AG09309 (cell line): Measurements from ENCODE around the gene MTUS2.

Experiments used
- DNase-seq: peaks from one replicate; pipeline ENCODE4 v3.0.0-alpha.2; 2010; ENCODE audit warnings: low read depth
- H3K4me3 ChIP-seq: 2 replicates; pipeline ENCODE4 v1.5.1; 2011; ENCODE audit warnings: mild to moderate bottlenecking, low read depth, low read length, moderate library complexity; ENCODE audit not compliant: control insufficient read depth
- TF ChIP-seq, protein P1 (sequence below): IDR thresholded peaks from 2 replicates; pipeline ENCODE4 v1.5.1; 2011; ENCODE audit warnings: mild to moderate bottlenecking, low read depth, low read length, inconsistent platforms; ENCODE audit not compliant: insufficient read depth, control insufficient read depth; ENCODE audit errors: missing control alignments

MTUS2 gene

GRCh38 chr13:28942906-28943305 is 122.8 kb downstream of the MTUS2 start:
- DNase-seq, result no peak
- H3K4me3 ChIP-seq, result no peak overlapping the region
- TF ChIP-seq, protein P1, sequence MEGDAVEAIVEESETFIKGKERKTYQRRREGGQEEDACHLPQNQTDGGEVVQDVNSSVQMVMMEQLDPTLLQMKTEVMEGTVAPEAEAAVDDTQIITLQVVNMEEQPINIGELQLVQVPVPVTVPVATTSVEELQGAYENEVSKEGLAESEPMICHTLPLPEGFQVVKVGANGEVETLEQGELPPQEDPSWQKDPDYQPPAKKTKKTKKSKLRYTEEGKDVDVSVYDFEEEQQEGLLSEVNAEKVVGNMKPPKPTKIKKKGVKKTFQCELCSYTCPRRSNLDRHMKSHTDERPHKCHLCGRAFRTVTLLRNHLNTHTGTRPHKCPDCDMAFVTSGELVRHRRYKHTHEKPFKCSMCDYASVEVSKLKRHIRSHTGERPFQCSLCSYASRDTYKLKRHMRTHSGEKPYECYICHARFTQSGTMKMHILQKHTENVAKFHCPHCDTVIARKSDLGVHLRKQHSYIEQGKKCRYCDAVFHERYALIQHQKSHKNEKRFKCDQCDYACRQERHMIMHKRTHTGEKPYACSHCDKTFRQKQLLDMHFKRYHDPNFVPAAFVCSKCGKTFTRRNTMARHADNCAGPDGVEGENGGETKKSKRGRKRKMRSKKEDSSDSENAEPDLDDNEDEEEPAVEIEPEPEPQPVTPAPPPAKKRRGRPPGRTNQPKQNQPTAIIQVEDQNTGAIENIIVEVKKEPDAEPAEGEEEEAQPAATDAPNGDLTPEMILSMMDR, result no peak

DNA sequence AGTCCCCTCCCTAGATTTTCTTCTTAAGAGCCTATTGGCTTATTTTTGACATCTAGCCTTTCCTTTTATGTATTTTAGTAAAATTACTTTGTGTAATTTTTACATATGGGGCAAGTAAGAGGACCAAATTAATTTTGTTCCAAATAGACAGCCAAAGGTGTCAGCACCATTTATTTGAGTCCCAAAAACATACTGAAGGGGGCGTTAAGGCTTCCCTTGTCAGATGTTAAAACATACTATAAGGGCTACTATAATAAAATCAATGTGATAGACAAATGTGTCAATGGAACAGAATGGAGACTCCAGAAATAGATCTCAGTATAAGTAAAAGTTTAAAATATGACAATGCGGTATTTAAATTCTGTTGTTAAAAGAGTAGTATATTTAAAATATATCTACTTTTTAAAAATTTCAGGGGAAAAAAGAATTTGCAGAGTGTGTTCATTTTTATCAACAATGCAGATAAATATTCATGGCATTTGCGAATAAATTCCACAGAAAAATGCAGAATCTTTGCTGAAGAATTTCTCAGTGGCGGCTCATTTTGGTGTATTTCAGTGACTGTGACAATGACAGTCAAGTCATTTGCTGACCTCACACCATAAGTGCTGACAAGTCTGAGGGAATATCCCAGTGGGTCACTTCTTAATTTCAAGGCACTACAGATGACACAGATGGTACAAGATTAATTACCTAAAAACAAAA is 133.7 kb downstream of the MTUS2 start:
- DNase-seq, result no peak

DNA sequence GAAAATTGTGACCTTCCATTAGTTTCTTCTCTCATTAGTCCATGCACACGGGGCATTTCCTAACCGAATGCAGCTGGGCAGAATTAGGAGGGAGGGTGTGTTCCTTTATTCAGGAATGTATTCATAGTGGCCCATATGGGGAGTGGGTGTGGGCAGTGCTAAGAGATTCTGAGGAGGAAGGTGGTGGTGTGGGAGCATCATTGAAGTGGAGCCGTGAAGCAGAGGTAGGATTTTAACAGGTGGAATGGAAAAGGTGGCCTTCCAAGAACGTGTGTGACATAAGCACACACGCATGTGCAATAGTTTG is 134.2 kb downstream of the MTUS2 start:
- DNase-seq, result no peak
- H3K4me3 ChIP-seq, result no peak overlapping the region
- TF ChIP-seq, protein P1, result no peak

More for the DNA sequence above, 133.7 kb downstream of the MTUS2 start:
- TF ChIP-seq, protein P1, result no peak
- H3K4me3 ChIP-seq, result no peak overlapping the region

GRCh38 chr13:28954810-28955209 is 134.7 kb downstream of the MTUS2 start:
- TF ChIP-seq, protein P1, result no peak
- H3K4me3 ChIP-seq, result no peak overlapping the region
- DNase-seq, result no peak

GRCh38 chr13:28955264-28955966 is 135.3 kb downstream of the MTUS2 start:
- DNase-seq, result no peak
- TF ChIP-seq, protein P1, result no peak

DNA sequence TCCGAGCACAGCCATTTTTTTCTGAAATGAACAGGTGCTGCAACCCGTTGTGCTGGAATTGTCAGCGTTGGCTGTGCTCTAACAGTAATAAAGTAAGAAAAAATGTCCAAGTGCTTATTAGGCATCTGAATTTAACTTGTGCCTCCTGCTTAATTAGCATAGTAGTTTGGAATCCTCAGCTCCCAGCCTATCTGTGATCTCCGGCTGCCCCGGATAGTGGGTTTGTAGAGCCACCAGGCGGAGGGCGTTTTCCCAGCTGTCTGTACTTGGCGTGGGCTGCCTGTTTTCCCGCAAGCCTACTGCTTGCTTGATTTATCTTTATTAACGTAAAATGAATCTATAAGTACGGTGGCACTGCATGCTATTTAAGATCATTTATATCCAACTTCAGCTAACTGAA is 137.9 kb downstream of the MTUS2 start:
- TF ChIP-seq, protein P1, result no peak
- H3K4me3 ChIP-seq, result no peak overlapping the region
- no peak for DNase-seq

More at GRCh38 chr13:28955264-28955966, 135.3 kb downstream of the MTUS2 start:
- H3K4me3 ChIP-seq, result no peak overlapping the region
